Measurements from ENCODE around the gene PBX3. TPM values are rescaled to one million over a fixed set of nuclear protein-coding genes. Genes with fewer than 3 reads are reported as not detected.

PBX3 gene
- total and polyA plus RNA-seq, 9 of the 15 experiments (the other 6 are each of a cell fraction or from before 2014, with no cell fraction given) = 0.14 to 5.8 (median 0.92) TPM

DNA sequence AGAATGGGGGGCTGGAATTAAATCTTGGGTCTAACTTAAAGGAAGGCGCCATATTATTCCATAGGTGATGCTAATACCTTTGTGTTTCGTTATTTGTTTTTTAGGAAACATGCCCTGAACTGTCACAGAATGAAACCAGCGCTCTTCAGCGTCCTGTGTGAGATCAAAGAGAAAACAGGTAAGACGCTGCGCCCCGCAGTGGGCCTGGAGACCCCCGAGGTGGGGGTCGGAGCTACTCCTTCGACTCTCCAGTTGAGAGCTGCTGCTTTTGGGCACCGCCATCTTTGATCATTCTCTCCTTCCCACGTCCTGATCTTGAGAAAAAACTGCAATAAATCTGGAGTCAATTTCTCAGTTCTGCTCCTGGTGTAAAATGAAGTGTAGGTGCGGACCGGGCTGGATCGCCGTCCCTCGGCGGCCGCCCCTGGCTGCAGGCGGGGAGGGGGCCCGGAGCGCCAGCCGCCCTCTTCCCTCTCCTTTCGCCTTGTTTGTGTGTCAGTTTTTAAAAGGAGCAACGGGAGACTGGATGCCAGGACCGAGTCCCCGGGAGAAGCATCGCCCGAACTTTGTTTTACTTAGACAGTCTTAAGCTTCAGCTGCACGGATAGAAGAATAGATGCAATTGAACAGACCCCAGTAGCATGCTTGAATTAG lies 1.4 kb downstream of the PBX3 start:
- in situ Hi-C loops (cut with MboI) = no loop called here
- H3K9me1 ChIP-seq (ENCODE audit: control insufficient read depth, insufficient read depth, low read length) = no peaks in the 10 kb centered on the region
- H3K36me3 ChIP-seq (ENCODE audit: control insufficient read depth, insufficient read depth, low read length) = no peaks in the 10 kb centered on the region
- no peaks in the 10 kb centered on the region for H3K9me3 ChIP-seq (replicated peaks; ENCODE audit: control insufficient read depth, insufficient read depth, low read depth, low read length)
- FAIRE-seq = no peak
- WGBS (ENCODE audit: insufficient coverage, low coverage, missing lambda C conversion rate) = 46% methylated on average over 19 of the region's 30 CpGs
- H4K20me1 ChIP-seq (replicated peaks; ENCODE audit: control insufficient read depth, insufficient read depth, low read length) = peaks cover 7% of the 10 kb centered on the region; the same call in 1 of the 2 replicates
- no peak for DNase-seq (ENCODE audit: extremely low read depth in 1 of 4, low spot score in 3 of 4)
- no peaks in the 10 kb centered on the region for H3K79me2 ChIP-seq (ENCODE audit: control insufficient read depth, insufficient read depth, low read length)
- peaks cover 8 to 26% of the 10 kb centered on the region in 2 experiments for H3K4me1 ChIP-seq (replicated peaks in 1 of 2; ENCODE audit: control insufficient read depth in 2 of 2, insufficient read depth in 2 of 2, low read length in 2 of 2)
- no peak overlapping the region for H3K4me3 ChIP-seq
- intact Hi-C loops (cut with micrococcal nuclease) = loop anchor here (5.0 kb wide), 1 partner anchor 41 kb away; the partner anchor contains the start of gene MAPKAP1
- no peak overlapping the region for H3K9ac ChIP-seq (ENCODE audit: insufficient read depth in 1 of 2, low read depth in 2 of 2, low read length in 2 of 2)
- no peak for ATAC-seq
- no TSS peak for BruUV-seq (replicated peaks)
- CTCF ChIA-PET (ENCODE audit: low intra/inter-chr PET ratio) = no interaction called here
- POLR2A ChIA-PET = interaction anchor here (0.6 to 1.2 kb wide), 2 partner anchors 24 to 191 kb away, joined by 3 read pairs; no protein-coding TSS in a partner anchor
- H3K27ac ChIP-seq (ENCODE audit: extremely low read depth, low read depth, low read length) = no peak overlapping the region
- no peak overlapping the region for H3K4me2 ChIP-seq (ENCODE audit: insufficient read depth, low read length)
- peaks cover 31% of the 10 kb centered on the region in 2 experiments for H3K27me3 ChIP-seq (ENCODE audit: control insufficient read depth in 2 of 2, insufficient read depth in 2 of 2, low read length in 2 of 2)
- no peak for TF ChIP-seq ETS1 (conservative IDR thresholded peaks at IDR 0.05; ENCODE audit: control insufficient read depth, low read depth, low read length)
- TF ChIP-seq CBX8 (IDR thresholded peaks at IDR 0.05; ENCODE audit: borderline replicate concordance, extremely low read depth, low read depth, low read length, poor library complexity, severe bottlenecking) = peak; percentile 6
- TF ChIP-seq SNAPC5 (CRISPR knock-in tag; IDR thresholded peaks at IDR 0.05) = no peak
- TF ChIP-seq ZNF707 (CRISPR knock-in tag; conservative IDR thresholded peaks at IDR 0.05) = no peak
- no peak for TF ChIP-seq FUS (optimal IDR thresholded peaks at IDR 0.05; ENCODE audit: low read depth, low read length)
- TF ChIP-seq EZH2 (IDR thresholded peaks at IDR 0.05; ENCODE audit: borderline replicate concordance, low read depth, low read length) = peak; percentile 78; the same call in 1 of the 2 replicates
- no peak for TF ChIP-seq THRA (IDR thresholded peaks at IDR 0.05)
- no peak for TF ChIP-seq GATA2 (CRISPR knock-in tag; IDR thresholded peaks at IDR 0.05)
- TF ChIP-seq KDM1A (IDR thresholded peaks at IDR 0.05) = no peak
- peak; percentile 92 for TF ChIP-seq CBX2 (IDR thresholded peaks at IDR 0.05; ENCODE audit: insufficient read depth, low read length, poor library complexity, severe bottlenecking)
- H2AFZ ChIP-seq (ENCODE audit: low read depth, low read length) = peak overlapping the region; percentile 44; the same call in 1 of the 2 replicates
